Type B pancreatic cell (in vitro differentiated cells): ENCODE results near the gene CTCF. TPM values are rescaled to one million over a fixed set of nuclear protein-coding genes. Genes with fewer than 3 reads are reported as not detected.

Experiments used
- DNase-seq: peaks from one replicate; pipeline ENCODE4 v3.0.0; 2021; ENCODE audit warnings: mixed read lengths; ENCODE audit not compliant: unreplicated experiment; ENCODE audit errors: extremely low spot score
- H3K27ac Mint-ChIP-seq: 2 replicates; pipeline ENCODE4 v1.8.0; 2021; ENCODE audit warnings: mild to moderate bottlenecking, mixed read lengths
- H3K27me3 Mint-ChIP-seq: 2 replicates; pipeline ENCODE4 v1.8.0; 2021; ENCODE audit warnings: mixed read lengths
- H3K36me3 Mint-ChIP-seq: 2 replicates; pipeline ENCODE4 v1.8.0; 2021; ENCODE audit warnings: mixed read lengths
- H3K4me1 Mint-ChIP-seq: one replicate; pipeline ENCODE4 v1.8.0; 2021; ENCODE audit warnings: mixed read lengths; ENCODE audit not compliant: unreplicated experiment
- H3K4me3 Mint-ChIP-seq: 2 replicates; pipeline ENCODE4 v1.8.0; 2021; ENCODE audit warnings: mild to moderate bottlenecking, mixed read lengths
- H3K9me3 Mint-ChIP-seq: 2 replicates; pipeline ENCODE4 v1.8.0; 2021; ENCODE audit warnings: mixed read lengths
- CTCF ChIP-seq: fragments of 200-600 bp; sonication (generic); conservative IDR thresholded peaks from 2 replicates; pipeline ENCODE4 v1.5.0; 2021; ENCODE audit warnings: antibody characterized with exemption, mild to moderate bottlenecking
- total RNA-seq: library from RNA; stranded (reverse); gene quantifications from 2 replicates; pipeline ENCODE4 v1.2.1, GENCODE V29; 2021; ENCODE audit warnings: low replicate concordance

Gene CTCF
- total RNA-seq, 1 donor from 2014 or later: 57.8 TPM

- no peak for TF ChIP-seq CTCF
- no peaks in the 10 kb centered on the region for H3K9me3 Mint-ChIP-seq
- no peak overlapping the region for H3K4me3 Mint-ChIP-seq
- no peaks in the 10 kb centered on the region for H3K27me3 Mint-ChIP-seq
- no peak overlapping the region for H3K27ac Mint-ChIP-seq
- H3K4me1 Mint-ChIP-seq: peaks cover 7% of the 10 kb centered on the region
- peaks cover 25% of the 10 kb centered on the region for H3K36me3 Mint-ChIP-seq
- DNase-seq: no peak
Measured at GRCh38 chr16:67632415-67633172, 70.3 kb downstream of the CTCF start.

DNA sequence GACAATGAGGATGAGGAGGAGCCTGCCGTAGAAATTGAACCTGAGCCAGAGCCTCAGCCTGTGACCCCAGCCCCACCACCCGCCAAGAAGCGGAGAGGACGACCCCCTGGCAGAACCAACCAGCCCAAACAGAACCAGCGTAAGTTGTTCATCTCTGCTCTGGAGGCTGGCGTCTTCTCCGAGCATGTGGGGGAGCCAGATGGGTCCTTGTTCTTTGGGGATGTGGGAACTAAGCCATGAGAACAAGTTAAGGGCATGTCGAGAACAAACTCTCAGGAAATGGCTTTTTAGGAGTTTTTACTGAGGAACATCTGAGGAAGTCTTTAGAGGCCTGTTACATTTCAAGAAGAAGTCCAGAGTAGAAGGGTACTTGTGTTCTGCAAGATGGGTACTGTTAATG, 74.4 kb downstream of the CTCF start:
- no peak for DNase-seq
- Mint-ChIP-seq H3K4me3 (no peak overlapping the region), H3K27me3 (no peaks in the 10 kb centered on the region), H3K27ac (no peak overlapping the region), H3K4me1 (peaks cover 7% of the 10 kb centered on the region), H3K36me3 (peaks cover 27% of the 10 kb centered on the region), H3K9me3 (no peaks in the 10 kb centered on the region)
- TF ChIP-seq CTCF: no peak

DNA sequence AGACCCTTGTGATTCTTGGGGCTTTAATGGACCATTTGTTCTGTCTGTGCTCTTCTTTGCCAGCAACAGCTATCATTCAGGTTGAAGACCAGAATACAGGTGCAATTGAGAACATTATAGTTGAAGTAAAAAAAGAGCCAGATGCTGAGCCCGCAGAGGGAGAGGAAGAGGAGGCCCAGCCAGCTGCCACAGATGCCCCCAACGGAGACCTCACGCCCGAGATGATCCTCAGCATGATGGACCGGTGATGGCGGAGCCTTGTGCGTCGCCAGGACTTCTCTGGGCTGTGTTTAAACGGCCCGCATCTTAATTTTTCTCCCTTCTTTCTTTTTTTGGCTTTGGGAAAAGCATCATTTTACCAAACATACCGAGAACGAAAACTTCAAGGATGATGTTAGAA, 75.3 kb downstream of the CTCF start:
- DNase-seq: no peak
- no peak overlapping the region for H3K4me3 Mint-ChIP-seq
- H3K27me3 Mint-ChIP-seq: no peaks in the 10 kb centered on the region
- TF ChIP-seq CTCF: no peak
- no peak overlapping the region for H3K27ac Mint-ChIP-seq
- H3K9me3 Mint-ChIP-seq: no peaks in the 10 kb centered on the region
- H3K4me1 Mint-ChIP-seq: peaks cover under 1% of the 10 kb centered on the region
- peaks cover 20% of the 10 kb centered on the region for H3K36me3 Mint-ChIP-seq

DNA sequence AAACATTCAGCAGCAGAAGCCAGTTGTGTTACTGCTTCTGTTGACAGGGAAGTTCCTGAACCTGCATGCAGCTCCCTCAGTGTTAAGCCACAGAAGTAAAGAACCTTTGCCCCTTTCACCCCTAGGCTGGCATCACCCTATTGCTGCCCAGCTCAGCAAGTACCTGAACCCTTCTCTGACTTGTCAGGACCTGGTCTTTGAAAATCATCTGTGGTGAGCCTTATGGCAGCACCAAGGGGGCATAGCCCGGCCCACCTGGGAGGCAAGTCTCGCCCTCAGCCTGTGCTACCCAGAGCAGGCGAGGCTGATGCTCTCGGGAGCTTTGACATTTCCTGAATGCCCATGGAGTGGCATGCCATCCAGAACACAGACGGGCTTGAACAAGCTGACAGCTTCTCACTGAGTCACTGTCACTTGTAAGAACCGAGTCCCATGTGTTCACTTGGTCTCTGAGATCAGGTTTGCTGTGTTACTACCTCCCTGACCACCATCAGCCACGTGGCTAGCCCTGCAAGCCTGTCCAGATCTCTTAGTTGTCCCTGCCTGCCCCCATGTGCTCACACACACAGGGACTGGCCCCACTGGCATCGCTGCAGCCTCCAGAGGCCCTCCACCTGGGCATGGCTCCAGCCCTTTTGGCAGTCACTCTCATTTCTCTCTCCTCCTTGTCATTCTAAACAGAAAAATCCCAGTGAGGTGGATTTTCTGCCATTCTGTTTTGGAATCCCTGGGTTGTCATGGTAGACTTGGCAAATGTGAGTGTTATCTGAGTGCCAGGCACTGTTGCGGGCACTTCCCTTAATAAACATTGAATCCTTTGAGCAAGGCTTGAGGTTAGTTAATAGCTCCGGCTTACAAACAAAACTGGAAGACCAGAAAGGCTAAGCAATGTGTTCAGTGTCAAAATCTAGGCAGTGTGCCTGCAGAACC, 79.7 kb downstream of the CTCF start:
- no peak for TF ChIP-seq CTCF
- no peaks in the 10 kb centered on the region for H3K4me1 Mint-ChIP-seq
- peaks cover 20% of the 10 kb centered on the region for H3K27me3 Mint-ChIP-seq
- H3K36me3 Mint-ChIP-seq: peaks cover 13% of the 10 kb centered on the region
- no peak overlapping the region for H3K27ac Mint-ChIP-seq
- DNase-seq: no peak
- H3K4me3 Mint-ChIP-seq: no peak overlapping the region
- no peaks in the 10 kb centered on the region for H3K9me3 Mint-ChIP-seq

- no peak overlapping the region for H3K4me3 Mint-ChIP-seq
- H3K27ac Mint-ChIP-seq: no peak overlapping the region
- H3K4me1 Mint-ChIP-seq: no peaks in the 10 kb centered on the region
- TF ChIP-seq CTCF: no peak
- peaks cover 7% of the 10 kb centered on the region for H3K36me3 Mint-ChIP-seq
- DNase-seq: no peak
- peaks cover 23% of the 10 kb centered on the region for H3K27me3 Mint-ChIP-seq
- no peaks in the 10 kb centered on the region for H3K9me3 Mint-ChIP-seq
Measured at GRCh38 chr16:67644038-67644437, 81.7 kb downstream of the CTCF start.
